Middle frontal gyrus (tissue), 1 donor: ENCODE results near the gene PPP1R15B.

Source experiments
- DNase-seq: peaks from one replicate; pipeline ENCODE4 v3.0.0-alpha.2; 2015; ENCODE audit warnings: low spot score; ENCODE audit errors: extremely low spot score

The PPP1R15B gene

DNA sequence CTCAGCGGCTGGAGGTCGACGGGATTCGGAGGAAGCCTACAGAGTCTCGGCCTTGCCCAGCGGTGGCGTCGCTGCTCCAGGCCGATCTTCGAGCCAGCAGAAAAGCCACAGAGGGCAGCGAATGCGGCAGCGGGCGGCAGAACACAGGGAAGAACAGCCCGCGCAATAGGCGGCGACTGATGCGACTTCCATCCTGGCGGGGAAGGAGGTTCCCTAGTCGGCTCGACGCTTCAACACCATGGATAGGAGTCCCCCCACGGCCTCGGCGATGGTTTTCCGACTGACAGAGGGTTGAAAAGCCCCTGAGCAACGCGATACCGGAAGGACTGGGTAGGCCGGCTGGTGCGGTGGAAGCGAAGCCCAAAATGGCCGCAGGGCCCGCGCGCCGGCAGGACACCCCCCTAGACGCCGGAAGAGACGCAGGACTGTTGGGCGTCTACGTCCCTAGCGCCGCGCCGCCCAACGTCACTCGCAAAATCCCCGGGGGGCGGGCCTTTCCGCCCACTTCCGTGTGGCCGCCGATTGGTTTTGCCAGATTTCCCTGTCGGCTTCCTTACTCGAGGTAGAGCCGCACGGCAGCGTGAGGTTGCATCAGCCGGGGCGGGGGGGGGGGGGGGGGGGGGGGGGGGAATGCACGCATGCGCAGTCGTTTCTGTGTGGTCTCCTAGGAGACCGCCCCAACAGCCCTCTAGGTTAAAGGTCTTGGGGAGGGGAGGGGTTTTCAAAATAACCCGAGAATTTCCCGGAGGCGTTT is at the start of gene PPP1R15B:
TSS of gene PPP1R15B (minus strand) at position 367 of the 754 bp plus-strand sequence. CDS start 406 bp downstream, outside the sequence.
- DNase-seq = peak; percentile 94

DNA sequence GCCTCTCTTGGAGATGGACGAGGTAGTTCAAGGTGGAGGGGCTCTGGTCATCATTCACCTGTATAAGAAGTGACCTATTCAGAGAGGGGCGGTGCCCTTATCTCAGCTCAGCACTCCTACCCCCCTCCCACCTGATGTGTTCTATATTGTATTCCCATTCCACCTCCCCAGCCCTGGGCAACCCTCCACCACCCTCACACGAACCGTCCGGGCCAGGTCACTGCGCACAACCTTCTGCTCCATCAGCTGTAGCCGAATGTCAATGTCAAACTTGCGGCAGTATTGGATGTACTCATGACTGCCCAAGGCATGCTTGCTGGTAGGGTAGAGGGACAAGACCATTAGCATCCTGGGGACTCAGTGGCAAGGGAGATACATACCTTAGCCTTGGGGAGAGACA is 48.7 kb upstream of the PPP1R15B start:
- no peak for DNase-seq

DNA sequence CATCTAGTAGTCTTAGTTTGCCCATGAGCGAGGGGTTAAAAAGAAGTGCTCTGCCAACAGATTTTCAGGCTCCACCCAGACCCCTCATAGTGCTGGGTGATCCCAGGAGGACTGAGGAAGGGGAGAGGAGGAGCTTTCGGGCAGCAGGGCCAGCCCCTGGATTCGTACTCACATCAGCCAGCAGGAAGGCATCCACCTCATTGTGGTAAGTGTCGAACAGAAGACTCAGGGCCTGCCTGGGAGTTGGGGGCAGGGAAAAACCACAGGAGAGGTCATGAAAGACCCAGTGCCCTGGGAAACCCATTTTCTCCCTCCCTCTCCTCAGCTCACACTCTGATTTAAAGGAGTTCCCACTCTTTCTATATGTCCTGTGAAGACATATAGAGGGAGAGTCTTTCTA is 48.1 kb upstream of the PPP1R15B start:
- DNase-seq = no peak

DNA sequence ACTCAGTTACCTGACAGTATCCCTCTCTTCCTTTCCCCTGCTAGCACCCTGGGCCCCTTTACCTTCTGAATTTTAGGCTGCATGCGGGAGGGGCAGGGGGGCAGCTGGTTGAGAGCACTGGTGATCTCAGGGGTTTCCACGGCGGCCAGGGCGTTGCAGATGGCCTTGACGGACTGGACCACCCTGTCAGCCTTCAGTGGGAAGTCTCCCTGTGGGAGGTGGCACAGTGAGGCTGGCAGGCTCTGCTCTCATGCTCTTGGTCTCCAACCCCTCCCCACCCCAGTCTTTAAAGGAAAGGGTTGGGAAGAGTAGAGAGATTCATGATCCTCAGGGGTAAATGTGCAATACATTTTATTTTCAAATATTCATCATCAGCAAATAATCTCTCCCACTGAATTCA is 46.0 kb upstream of the PPP1R15B start:
- no peak for DNase-seq

DNA sequence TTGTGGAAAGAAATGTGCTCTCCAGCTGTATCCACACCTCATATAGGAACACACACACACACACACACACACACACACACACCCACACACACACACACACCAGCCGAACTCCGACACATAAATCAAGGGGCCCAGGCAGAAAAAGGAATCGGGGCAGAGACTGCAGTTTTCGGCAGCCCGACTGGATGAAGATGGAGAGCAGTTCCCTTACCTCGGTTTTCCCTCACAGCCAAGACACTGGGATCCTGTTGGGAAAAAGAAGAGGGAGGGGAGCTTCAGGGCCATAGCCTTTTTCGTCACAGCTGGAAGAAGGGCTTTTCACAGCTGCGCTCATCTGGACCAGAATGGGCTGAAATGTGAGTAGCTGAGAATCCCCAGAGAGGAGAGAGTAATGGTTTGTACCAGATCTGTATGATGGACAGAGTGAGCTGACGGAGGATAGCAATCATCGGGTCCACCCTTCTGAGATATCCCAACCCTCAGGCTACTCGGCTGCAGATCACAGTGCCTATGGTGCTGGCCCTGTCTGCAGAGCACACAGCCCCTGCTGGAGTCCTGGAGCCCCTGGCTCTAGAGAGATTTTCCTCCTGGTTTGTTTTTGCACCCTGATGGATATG is 45.3 kb upstream of the PPP1R15B start:
- no peak for DNase-seq

DNA sequence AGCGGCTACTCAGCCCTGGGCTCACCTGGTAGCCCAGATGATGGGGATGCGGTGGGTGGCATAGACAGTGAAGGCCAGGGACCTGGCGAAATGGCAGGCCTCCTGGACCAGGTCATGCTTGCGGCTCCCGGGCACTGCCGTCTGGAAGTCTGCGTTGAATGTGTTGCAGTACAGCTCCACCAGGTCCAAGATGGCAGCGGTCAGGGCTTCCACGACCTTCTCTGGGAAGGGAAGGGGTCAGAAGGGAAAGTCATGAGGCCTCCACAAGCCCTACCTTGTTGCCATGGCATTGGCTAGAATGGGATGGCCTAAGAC is 44.2 kb upstream of the PPP1R15B start:
- no peak for DNase-seq

DNA sequence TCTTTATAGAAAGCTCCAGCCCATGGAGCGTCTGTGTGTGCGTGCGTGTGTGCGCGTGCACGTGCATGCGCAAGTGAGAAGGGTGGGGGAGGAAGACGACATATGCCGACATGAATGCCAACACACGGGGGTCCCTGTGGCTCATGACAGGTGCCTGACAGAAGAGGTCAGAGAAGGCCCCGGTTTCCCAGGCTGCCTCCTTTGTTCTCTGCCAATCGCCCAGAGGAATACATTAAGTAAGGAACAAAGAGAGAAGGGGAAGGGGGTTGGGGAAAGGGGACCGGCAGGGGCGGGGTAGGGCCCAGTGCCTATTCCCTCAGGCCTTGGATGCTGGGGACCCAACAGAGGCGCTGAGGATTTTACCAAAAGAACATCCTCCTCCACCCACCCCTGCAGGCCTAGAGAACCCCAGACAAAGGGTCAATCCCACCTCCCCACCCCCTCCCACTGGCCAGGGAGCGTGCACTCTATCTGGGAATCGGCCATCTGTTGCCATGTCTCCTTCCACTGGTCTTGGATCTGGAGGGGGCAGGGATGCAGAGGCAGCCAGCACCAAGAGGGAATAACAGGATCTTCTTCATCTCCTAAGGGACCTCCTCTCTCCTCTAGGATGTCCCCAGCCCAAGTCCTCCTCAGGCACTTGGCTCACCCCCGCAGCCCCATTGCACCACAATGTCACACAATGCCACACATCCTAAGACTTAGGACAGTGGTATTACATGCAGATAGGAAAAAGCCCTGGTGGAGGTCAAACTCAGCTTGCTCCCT is 43.6 kb upstream of the PPP1R15B start:
- no peak for DNase-seq

DNA sequence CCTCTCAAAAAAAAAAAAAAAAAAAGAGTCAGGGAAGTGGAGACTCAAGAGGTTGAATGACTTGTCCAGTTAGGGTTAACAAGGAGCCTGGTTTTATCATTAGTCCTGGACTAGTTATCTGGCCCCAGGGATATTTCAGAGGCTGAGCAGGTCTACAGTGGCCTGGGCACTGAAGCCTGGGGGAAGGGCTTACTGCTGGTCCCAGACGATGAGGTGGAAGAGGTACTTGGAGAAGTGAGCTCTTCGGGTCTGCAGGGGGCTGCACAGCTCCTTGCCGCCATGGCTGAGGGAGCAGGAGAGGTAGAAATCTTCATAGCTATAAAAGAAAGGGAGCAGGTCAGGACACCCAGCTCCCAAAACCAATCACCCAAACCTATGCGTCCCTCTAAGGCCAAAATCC is 42.9 kb upstream of the PPP1R15B start:
- no peak for DNase-seq

DNA sequence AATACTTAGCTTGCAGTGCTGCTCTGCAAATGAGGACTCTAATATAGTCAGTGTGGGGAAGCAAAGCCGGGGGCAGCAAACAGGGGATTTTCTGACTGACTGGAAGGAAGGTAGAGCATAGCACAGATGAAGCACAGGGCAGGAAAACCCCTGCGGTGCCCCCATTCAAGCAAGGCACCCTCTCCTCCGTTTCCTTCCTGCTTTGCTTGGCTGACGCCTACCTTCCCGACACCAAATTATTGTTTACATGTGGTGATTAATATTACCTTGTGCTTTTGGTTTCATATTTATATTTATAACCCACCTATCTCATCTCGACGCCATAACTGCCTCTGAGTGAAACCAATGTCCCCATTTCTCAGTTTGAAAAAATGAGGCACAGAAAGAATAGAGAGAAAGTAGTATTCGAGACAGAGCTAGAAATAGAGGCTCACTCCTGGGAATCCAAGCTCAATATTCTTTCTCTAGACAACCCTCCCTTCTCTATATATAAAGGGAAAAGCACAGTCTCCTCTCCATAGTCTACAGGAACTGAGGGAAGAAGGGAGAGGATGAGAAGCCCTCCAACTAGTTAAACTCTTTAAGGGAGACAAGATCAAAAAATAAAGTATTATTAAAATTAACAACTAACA is 41.6 kb upstream of the PPP1R15B start:
- no peak for DNase-seq

DNA sequence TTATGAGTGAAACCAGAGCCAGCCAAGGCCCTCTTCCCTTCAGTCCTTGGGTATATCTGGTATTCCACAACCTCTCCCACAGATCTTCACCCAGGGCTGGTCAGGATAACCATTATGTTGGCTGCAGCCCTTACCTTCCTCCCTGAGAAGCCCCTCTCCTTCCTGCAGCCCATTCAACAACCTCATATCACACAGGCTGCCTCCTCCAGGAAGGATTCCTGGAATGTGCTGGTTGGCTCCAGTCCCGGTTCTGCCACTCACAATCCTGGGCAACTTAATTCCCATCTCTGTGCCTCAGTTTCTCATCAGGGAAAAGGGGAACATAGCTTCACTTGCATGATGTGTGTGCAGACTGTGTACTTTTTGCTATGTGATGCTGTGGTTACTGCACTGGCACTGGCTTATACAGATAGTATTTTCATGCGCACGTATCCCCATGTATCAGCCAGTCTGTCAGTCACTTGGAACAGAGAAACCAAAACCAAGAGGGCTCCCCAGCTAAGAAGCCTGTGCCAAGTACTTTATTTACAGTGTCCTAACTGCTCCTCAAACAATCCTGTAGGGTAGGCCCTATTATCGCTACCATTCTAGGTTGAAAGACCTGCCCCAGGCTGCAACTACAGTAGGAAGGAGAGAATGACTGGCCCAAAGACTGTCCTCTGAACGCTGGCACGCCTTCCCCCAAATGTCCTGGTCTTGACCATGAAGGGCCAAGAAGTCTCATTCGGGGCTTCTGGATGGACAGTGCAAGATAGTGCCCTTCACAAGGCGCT is 39.9 kb upstream of the PPP1R15B start:
- no peak for DNase-seq

DNA sequence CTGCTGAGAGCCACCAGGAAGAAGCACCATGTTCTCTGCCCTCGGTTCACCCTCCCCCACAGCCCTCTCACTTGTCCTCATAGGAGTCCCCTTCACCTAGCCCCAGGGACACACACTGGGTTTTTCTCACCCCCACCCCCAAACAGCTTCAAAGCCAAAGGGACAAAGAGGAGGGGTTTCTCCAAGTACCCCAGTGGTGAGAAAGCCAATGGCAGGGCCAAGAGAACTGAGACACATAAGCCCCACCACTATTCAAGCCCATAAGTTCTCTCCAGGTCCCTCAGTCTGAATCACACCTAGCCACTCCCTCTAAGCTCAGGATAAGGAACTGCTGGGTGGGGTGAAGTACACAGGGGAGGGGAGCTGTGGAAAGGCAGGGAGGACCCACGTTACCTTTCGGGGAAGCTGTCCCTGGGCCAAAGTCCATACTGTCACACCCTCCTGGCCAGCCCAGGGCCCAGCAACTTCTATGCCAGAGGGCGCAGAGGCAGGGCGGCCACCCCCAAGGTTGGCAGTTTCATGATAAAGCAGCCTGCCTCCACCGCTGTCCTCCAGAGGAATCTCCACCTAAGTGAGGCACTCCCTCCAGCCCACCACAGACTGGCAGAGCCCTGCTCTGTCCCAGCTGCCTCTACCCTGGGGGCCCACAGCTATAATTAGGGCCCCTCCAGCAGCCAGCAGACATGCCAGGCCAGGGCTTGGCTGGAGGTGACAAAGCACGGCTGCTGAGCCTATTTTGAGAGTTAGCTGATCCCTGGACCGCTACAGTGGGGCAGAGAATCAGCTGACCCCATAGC is 39.0 kb upstream of the PPP1R15B start:
- no peak for DNase-seq

DNA sequence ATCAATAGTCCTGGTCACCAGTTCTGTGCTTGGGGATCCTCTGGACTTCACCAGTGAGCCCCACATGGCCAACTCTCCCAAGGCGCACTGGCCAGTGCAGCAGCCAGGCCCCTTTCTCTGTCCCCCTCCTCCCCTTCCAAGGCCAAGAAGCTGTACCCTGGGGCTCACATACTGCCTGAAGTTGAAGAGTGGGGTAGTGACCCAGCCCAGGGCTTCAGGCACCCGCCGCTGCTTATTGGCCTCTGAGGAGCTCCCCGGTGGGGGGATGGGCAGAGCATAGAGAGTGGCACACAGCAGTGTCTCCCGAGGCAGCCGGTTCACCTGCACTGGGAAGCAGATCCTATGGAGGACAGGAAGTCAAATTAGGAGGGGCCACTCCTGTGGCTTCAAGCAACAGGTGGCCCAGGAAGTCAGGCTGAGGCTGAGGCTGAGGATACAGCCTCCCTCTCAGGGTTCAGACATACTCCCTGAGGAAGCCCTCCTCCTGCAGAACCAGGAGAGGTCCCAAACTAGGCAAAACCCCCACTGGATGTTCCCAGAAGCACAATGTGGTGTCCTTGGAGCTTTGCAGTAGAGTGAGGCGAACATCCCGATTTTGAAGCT is 38.2 kb upstream of the PPP1R15B start:
- no peak for DNase-seq

DNA sequence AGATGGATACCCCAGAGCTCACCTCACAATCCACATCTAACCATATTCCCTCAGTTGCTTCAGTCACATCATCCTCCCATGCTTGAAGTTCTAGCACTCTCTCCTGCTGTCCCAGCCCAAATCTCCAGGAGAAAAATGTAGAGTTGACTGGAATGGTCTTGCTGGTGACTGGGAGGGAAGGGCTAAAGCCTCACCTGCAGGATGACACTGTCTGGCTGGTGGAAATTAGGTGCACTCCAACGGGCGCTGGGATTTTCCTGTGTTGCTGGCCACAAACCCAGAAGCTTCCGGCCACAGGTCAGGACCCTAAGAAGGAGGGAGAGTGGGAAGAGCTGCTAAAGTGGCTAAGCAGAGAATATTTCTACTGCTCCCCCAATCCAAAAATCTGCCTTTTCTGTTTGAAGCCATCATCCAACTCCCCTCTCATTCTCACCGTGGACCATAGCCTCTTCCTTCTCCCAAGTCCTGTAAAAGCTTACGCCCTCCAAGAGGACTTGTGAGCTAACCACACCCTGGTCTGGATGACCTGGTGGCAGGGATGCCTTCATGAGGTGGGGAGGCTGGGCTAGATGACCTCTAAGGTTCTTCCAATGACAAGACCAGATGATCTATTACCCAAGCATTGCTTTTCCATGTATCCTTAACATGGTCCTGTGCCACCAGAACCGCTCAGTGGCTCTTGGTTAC is 37.5 kb upstream of the PPP1R15B start:
- no peak for DNase-seq

DNA sequence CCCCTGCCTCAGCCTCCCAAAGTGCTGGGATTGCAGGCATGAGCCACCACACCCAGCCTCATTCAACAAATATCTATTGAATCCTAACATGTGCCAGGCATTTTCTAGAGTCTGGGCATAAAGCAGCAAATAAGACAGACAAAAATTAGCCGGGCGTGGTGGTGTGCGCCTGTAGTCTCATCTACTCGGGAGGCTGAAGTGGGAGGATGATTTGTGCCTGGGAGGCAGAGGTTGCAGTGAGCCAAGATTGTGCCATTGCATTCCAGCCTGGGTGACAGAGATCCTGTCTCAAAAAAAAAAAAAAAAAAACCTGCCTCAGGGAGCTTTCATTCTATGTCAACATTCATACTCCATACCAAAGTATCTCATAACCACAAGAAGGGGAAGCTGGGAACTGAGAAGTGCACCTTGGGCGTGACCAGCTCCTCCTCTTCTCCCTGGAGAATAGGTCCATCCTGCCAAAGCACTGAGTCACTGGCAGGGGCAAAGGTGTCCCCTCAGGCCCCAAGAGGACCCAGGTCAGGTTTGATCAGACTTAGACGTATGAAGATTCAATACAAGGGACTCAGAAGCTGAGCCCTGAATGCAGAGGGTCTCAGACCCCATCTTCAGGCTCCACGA is 36.8 kb upstream of the PPP1R15B start:
- no peak for DNase-seq

DNA sequence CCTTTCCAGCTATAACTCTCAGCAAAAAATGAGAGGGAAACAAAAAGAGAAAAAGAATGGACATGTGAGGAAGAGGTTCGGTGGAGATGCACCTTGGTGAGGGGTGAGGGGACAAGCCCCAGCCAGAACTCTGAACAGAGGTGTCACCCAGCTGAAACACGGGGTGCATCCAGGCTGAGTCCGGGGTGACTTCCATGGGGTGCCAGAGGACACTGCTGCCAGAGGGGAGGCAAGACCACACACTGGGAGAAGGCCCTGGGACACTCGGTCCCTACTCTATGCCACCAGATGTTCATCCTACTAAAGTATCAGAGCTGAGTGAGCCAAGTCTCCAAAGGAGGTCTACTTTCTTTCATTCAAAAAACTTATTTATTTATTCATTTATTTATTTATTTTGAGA is 36.1 kb upstream of the PPP1R15B start:
- DNase-seq = no peak

DNA sequence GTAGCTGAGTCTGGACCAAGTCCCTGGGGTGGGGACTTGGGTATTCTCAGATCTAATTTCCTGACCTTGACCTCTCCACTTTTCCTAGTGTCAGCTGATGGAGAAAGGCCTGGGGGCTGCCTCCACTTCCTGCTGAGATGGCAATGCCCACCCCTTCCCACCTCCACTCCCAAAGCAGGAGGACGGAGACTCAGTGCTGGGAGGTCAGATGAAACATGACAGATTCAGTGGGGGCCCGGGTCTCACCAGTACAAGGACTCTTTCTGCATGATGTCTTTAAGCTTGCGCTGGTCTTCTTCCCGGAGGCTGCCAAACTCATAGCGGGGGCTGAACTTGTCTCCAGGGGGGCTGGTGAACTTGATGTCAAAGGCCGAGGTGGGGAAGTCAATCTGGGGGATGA is 35.6 kb upstream of the PPP1R15B start:
- no peak for DNase-seq

DNA sequence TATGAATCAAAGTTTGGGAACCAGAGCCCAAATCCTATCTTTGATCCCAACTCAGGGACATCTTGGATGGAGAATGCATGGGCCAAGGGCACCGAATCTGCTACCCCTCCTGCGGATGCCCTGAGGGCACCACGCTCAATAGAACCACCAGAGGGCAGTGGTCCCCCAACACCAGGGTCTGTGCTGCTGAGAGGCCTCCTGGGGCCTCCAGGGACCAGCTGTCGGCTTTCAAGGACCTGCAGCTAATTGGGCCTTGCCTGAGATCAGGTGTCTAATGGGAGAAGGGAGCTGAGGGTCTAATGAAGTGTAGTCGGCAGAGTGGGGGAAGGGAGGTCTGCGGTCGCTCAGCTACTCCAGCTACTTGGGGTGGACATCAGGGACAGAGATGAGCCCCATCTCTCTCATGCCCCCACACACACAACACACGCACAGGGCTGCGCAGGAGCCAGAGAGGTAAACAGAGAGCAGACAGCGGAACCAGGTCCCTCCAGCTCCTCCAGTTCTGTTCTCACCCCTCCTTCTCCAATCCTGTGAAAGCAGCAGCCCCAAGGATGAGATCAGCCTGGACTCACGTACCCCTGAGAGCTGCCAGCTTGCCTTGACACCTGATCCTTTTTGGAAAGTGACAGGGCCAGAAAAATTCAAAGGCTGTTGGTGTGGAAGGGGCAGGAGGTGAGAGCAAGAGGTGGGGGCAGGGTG is 34.9 kb upstream of the PPP1R15B start:
- DNase-seq = no peak

DNA sequence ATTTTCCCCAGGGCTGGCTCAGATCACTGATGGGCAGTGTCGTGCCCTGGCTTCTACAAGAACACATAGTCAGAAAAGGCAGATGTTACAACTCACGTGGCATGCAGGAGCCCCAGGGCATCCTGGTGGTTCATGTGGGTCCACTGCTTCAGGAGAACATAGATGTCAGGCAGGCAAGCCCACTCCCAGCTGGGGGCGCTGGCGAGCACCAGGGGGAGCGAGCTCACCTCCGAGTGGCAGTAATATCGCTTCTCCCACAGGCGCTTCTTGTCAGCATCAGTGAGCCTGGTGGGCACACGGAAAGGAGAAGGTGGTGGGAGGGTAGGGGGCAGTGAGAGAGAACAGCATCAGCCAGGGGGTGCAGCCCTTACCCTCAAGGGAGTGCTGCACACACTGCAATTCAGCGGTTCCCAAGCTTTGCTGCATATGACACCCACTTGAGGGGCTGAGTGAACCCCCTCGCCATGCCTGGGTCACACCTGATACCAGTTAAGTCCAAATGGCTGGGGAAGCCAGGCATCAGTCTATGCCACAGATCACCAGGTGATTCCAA is 34.3 kb upstream of the PPP1R15B start:
- no peak for DNase-seq
